ENCODE measurements around the gene MTX2.
A peak's percentile ranks its signal among the peaks of the same experiment; 100 is the strongest.

Gene MTX2

DNA sequence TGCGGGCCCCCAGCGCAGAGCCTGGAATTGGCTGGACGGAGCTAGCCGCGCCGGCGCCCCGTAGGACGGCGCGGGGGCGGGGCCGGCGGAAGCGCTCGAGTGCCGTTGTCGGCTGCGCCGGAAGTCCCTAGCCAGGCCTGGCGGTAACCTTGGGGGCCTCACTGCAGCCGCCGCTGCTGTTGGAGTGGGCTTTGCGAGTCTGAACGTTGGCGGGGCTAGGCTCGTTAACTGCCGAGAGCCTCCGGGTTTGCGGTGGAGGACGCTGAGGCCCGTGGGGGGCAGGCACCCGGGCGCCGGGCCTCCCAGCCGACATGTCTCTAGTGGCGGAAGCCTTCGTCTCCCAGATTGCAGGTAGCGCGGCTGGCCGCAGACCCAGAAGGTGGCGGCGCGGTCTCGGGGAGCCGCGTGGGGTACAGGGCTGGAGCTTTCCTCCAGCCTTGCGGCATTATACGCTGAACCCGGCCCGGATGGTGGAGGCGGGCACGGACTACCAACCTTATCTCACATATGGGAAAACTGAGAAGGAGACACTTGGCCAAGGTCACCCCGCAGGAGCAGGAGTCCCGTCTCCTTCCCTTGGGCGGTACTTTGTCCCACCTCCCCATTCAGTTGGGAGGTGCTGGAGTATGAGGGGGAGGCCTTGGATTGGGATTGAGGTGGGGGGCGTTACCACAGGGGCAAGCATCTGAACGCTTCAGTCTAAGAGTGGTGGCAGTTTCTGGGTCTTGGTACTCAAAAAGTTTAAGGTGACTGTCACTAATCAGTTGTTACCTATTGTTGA, at the start of gene MTX2:
Gene MTX2 (plus strand): TSS at position 124 of the 781 bp plus-strand sequence. CDS start 188 bp downstream, at position 312.
- CTCF ChIA-PET = interaction anchor here (0.7 to 1.4 kb wide), 2 partner anchors 185 to 756 kb away, joined by 3 to 5 read pairs; no protein-coding TSS in a partner anchor
- peak within 1 kb of the TSS; percentile 96 for H3K4me3 Mint-ChIP-seq
- DNase-seq = peak; percentile 77
- H3K36me3 Mint-ChIP-seq = peaks cover 4% of the 10 kb centered on the region
- H3K27ac Mint-ChIP-seq = peak within 1 kb of the TSS; percentile 81
- H3K4me1 Mint-ChIP-seq = peaks cover 14% of the 10 kb centered on the region
- peaks cover 8% of the 10 kb centered on the region for H3K27me3 Mint-ChIP-seq
- no peaks in the 10 kb centered on the region for H3K9me3 Mint-ChIP-seq

DNA sequence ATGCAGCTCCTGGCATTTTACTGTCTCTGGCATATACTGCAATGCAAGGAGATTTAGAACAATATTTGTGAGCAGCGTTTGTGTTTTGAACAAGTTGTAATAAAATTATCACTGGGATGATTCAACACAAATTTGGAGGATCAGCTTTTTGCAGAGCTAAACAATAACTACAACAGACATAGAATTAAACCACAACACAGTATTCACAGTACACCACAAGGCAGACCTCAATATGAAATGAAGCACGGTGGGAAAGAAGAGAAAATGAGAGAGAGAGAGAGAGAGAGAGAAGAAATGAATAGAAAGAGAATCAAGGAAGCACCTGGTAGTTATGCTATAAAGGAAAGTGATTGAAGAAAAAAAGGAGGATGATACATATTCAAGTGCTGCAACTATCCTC, 41.4 kb upstream of the MTX2 start:
- peaks cover 17% of the 10 kb centered on the region for H3K27me3 Mint-ChIP-seq
- CTCF ChIA-PET = no interaction called here

DNA sequence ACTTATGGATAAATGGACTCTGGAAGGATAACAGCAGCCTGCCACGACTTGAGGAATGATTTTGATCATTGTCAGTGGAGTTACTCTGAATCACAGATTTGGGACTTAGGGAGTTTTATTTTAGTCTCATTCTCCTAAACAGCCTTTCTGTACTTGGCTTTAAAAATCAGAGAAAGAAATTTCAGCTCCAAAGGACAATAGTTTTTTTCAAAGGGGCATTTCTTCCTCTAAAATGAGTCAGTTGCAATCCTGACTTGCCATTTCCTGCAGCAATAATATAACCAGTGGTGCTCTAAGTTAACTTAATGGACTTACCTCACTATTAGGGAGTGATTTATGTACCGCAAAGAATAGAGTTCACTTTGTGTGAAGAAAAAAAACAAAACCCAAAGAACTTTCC, 35.1 kb upstream of the MTX2 start:
- Mint-ChIP-seq H3K27ac (no peak overlapping the region), H3K9me3 (no peaks in the 10 kb centered on the region), H3K4me3 (no peak overlapping the region), H3K27me3 (peaks cover 10% of the 10 kb centered on the region), H3K36me3 (no peaks in the 10 kb centered on the region), H3K4me1 (no peaks in the 10 kb centered on the region)
- no peak for DNase-seq
- CTCF ChIA-PET = no interaction called here

More for the DNA sequence above, 41.4 kb upstream of the MTX2 start:
- no peak for DNase-seq
- Mint-ChIP-seq H3K4me3 (no peak overlapping the region), H3K4me1 (no peaks in the 10 kb centered on the region), H3K27ac (no peak overlapping the region), H3K36me3 (no peaks in the 10 kb centered on the region), H3K9me3 (no peaks in the 10 kb centered on the region)

DNA sequence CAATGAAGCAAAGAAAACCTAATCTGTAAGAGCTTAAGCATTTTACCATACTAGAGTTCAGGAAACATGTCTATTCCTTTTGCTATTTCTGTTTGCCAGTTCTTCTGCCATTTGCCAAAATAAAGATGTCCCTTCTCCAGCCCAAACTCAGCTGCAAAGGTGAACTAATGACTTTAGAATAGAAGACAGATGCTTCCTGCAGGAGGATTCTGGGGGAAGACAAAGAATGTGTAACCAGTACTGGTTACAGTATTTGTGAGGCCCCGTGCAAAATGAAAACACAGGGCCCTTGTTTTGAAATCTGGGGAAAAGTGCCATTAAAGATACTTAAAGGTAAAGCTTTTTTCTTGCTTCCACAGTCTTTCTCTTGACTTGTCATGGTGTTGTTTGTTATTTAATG, 34.3 kb upstream of the MTX2 start:
- no peak for DNase-seq
- H3K4me3 Mint-ChIP-seq = no peak overlapping the region
- H3K4me1 Mint-ChIP-seq = no peaks in the 10 kb centered on the region
- CTCF ChIA-PET = no interaction called here
- H3K27me3 Mint-ChIP-seq = peaks cover 3% of the 10 kb centered on the region
- H3K9me3 Mint-ChIP-seq = no peaks in the 10 kb centered on the region
- H3K36me3 Mint-ChIP-seq = no peaks in the 10 kb centered on the region
- no peak overlapping the region for H3K27ac Mint-ChIP-seq

DNA sequence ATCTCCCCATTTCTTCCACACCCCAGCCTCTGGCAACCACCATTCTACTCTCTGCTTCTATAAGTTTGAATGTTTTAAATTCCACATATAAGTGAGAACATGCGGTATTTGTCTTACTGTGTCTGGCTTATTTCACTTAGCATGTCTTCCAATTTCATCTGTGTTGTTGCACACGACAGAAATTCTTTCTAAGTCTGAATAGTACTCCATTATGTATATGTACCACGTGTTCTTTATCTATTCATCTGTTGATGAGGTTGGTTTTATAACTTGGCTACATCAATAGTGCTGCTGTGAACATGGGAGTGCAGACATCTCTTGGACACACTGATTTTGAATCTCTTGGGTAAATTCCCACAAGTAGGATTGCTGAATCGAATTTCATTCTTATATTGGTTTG, 31.8 kb upstream of the MTX2 start:
- no peak overlapping the region for H3K4me3 Mint-ChIP-seq
- no peak for DNase-seq
- H3K9me3 Mint-ChIP-seq = no peaks in the 10 kb centered on the region
- CTCF ChIA-PET = no interaction called here
- H3K27me3 Mint-ChIP-seq = peaks cover 9% of the 10 kb centered on the region
- H3K4me1 Mint-ChIP-seq = no peaks in the 10 kb centered on the region
- H3K36me3 Mint-ChIP-seq = no peaks in the 10 kb centered on the region
- H3K27ac Mint-ChIP-seq = no peak overlapping the region

DNA sequence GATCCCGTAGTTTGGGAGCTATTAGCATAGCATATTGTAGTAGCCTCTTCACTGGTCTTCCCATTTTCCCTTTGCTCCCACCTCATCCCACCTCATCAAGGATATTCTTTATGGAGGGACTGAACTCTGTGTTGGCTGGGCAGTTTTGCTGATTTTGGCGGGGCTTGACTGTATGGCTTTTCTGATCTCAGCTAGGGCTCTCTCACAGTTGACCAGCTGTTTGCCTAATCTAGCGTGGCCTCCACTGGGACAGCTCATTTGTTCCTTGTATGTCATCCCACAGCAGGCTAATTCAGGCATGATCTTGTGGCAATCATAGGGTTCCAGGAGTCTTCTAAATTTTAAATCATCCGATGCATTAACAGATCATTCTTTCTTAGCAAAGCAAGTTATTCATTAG, 30.2 kb upstream of the MTX2 start:
- Mint-ChIP-seq H3K27ac (no peak overlapping the region), H3K4me1 (no peaks in the 10 kb centered on the region)

DNA sequence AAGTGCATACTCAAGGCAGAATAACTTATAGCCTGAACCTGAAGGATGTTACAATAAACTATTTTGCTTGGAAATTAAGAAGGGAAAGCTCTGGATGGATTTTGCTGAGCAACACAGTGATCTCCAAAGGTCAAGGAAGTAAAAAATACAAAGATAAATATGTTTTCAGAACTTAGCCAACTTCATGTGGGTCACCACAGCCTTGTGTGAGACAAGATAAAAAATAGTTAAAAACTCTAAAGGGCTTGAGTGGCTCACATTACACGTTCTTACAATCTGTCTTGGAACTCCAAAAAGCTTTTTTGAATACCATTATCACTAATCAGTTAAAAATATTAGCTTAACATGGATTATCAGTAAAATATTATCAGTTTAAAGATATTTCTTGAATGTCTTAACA, 28.9 kb upstream of the MTX2 start:
- H3K36me3 Mint-ChIP-seq = no peaks in the 10 kb centered on the region
- H3K9me3 Mint-ChIP-seq = no peaks in the 10 kb centered on the region
- no peaks in the 10 kb centered on the region for H3K4me1 Mint-ChIP-seq
- no peak overlapping the region for H3K4me3 Mint-ChIP-seq
- DNase-seq = no peak
- CTCF ChIA-PET = no interaction called here
- H3K27ac Mint-ChIP-seq = no peak overlapping the region
- peaks cover 9% of the 10 kb centered on the region for H3K27me3 Mint-ChIP-seq

More for the DNA sequence above, 30.2 kb upstream of the MTX2 start:
- Mint-ChIP-seq H3K27me3 (peaks cover 9% of the 10 kb centered on the region), H3K36me3 (no peaks in the 10 kb centered on the region), H3K9me3 (no peaks in the 10 kb centered on the region), H3K4me3 (no peak overlapping the region)
- DNase-seq = no peak
- CTCF ChIA-PET = interaction anchor here (0.8 kb wide), 1 partner anchor 315 kb away, joined by 3 read pairs; no protein-coding TSS in a partner anchor

DNA sequence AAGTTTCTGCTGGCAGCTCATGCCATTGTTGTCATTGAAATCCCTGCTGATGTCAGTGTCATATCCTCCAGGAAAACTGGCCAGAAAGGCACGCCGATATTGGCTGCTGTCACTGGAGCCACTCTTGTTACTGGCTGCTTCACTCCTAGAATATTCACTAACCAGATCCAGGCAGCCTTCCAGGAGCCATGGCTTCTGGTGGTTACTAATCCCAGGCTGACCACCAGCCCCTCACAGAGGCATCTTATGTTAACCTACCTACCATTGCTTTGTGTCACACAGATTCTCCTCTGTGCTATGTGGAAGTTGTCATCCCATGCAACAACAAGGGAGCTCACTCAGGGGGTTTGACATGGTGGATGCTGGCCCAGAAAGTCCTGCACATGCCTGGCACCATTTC, 27.0 kb upstream of the MTX2 start:
- no peaks in the 10 kb centered on the region for H3K4me1 Mint-ChIP-seq
- H3K4me3 Mint-ChIP-seq = no peak overlapping the region
- no peak for DNase-seq
- no peaks in the 10 kb centered on the region for H3K36me3 Mint-ChIP-seq
- no peaks in the 10 kb centered on the region for H3K9me3 Mint-ChIP-seq
- H3K27me3 Mint-ChIP-seq = peaks cover 9% of the 10 kb centered on the region
- no peak overlapping the region for H3K27ac Mint-ChIP-seq
- CTCF ChIA-PET = no interaction called here

DNA sequence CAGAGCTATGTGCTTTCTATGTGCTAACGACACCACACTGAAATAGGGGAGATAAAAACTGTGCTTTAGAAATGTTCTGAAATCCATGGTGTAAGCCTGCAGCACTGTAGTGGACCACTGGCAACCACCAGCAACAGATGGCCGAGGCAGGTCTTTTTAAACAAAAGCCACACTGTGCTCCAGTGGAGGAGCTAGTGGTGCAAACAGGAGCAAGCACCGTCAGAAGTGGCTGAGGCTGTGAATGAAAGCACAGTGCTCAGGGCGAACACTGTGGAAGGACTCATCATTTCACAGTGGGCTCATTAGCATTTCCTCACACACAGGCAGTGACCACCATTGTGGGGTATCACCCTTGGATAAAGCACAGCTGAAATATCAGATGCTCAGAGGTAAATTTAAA, 22.9 kb upstream of the MTX2 start:
- no peaks in the 10 kb centered on the region for H3K36me3 Mint-ChIP-seq
- H3K27me3 Mint-ChIP-seq = peaks cover 19% of the 10 kb centered on the region
- no peaks in the 10 kb centered on the region for H3K4me1 Mint-ChIP-seq
- DNase-seq = no peak
- H3K27ac Mint-ChIP-seq = no peak overlapping the region
- H3K9me3 Mint-ChIP-seq = no peaks in the 10 kb centered on the region
- no peak overlapping the region for H3K4me3 Mint-ChIP-seq
- CTCF ChIA-PET = no interaction called here

DNA sequence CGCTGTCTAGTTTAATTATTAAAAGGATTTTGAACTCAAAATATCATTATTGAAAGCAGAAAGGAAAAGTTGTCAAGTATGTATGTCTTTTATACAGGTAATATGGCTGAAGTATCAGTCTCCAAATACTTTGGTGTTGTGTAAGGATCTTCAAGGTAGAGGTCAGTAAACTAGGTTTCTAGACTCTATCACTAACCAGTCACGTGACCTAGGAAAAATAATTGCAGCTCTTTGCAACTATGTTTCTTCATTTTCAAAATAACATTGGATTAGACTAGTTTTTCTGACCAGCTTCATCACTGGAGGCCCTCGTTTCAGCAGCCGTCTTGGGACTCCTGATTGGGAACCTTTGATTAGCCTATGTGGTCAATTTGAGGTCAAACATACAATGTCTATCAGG, 21.4 kb upstream of the MTX2 start:
- Mint-ChIP-seq H3K27ac (no peak overlapping the region), H3K27me3 (peaks cover 15% of the 10 kb centered on the region), H3K36me3 (no peaks in the 10 kb centered on the region), H3K4me1 (no peaks in the 10 kb centered on the region), H3K4me3 (no peak overlapping the region), H3K9me3 (no peaks in the 10 kb centered on the region)
- CTCF ChIA-PET = no interaction called here
- no peak for DNase-seq

DNA sequence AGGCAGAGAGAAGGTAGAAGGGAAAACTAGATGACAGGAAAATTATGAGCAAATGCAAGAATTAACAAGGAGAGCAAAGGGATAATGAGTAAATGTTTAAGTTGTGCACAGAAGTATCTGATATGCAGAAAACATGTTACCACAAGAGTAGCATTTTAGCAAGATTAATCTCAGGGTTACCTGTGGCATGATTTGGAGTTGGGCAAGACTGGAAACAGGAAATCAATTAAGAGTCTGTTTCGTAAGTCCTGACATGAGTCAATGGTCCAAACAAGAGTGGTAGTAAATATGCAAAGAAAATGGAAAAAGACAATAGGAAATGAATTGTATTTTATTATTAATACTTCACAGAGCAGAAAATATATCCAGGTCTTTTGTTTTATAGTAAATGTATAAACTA, 17.3 kb upstream of the MTX2 start:
- Mint-ChIP-seq H3K27ac (no peak overlapping the region), H3K4me1 (no peaks in the 10 kb centered on the region), H3K27me3 (peaks cover 18% of the 10 kb centered on the region), H3K9me3 (peaks cover 2% of the 10 kb centered on the region), H3K4me3 (no peak overlapping the region), H3K36me3 (no peaks in the 10 kb centered on the region)
- CTCF ChIA-PET = no interaction called here
- no peak for DNase-seq

DNA sequence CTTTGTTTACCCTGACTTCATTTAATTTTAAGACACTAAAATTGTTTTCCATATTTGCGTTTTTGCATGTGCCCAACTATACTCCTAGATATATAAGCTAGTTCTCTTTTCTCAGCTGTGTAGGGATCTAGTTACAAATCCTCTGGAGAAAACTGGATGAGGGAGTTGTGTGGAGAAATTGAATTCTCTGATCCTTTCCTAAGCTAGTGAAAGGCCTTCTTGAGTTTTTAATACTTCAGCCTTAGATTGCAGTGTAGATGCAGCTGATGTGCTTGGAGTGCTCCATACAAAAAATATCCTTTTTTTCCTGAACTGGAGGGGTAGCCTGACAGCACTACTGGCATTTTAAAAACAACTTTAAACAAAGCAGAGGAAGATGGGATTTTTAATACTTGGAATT, 8.6 kb upstream of the MTX2 start:
- no peak overlapping the region for H3K27ac Mint-ChIP-seq
- H3K36me3 Mint-ChIP-seq = no peaks in the 10 kb centered on the region
- no peak overlapping the region for H3K4me3 Mint-ChIP-seq
- CTCF ChIA-PET = no interaction called here
- H3K27me3 Mint-ChIP-seq = peaks cover 17% of the 10 kb centered on the region
- no peaks in the 10 kb centered on the region for H3K9me3 Mint-ChIP-seq
- H3K4me1 Mint-ChIP-seq = no peaks in the 10 kb centered on the region
- no peak for DNase-seq

DNA sequence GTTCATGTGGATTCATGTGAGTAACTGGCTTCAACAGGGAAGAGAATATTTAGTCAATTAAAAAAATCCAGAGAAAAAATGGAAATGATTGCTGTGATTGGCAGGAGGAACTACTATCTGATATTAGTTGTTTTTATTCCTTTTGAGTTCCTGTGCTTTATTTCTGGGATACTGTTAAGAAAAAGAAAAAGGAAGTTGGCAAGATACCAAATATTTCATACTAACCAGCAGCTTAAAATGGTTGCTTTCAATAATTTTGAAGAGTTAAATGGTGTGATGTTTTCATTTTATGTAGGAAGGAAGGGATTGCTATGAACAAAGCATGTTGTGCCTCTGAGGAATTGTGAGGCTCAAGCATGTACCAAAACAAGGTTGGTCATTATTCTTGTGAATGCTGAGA, 8.1 kb upstream of the MTX2 start:
- DNase-seq = no peak
- no peaks in the 10 kb centered on the region for H3K9me3 Mint-ChIP-seq
- no peaks in the 10 kb centered on the region for H3K4me1 Mint-ChIP-seq
- H3K4me3 Mint-ChIP-seq = no peak overlapping the region
- CTCF ChIA-PET = no interaction called here
- no peaks in the 10 kb centered on the region for H3K36me3 Mint-ChIP-seq
- no peak overlapping the region for H3K27ac Mint-ChIP-seq
- H3K27me3 Mint-ChIP-seq = peaks cover 17% of the 10 kb centered on the region

DNA sequence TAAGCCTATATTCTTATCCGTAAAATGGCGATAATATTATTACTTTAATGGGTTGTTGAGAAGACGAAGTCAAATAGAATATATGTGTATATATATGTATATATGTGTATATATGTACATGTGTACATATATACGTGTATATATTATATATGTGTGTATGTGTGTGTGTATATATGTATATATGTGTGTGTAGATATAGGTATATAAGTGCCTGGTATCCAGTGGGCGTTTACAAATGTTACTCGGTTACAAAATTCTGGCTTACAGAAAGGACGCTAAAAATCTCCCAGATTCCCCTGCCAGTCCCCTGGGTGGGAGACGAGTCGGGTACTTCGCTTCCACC, 295 bp upstream of the MTX2 start:
- DNase-seq = no peak
- H3K36me3 Mint-ChIP-seq = peaks cover 4% of the 10 kb centered on the region
- no peaks in the 10 kb centered on the region for H3K9me3 Mint-ChIP-seq
- peaks cover 14% of the 10 kb centered on the region for H3K4me1 Mint-ChIP-seq
- peak overlapping the region; percentile 96 for H3K4me3 Mint-ChIP-seq
- no peak overlapping the region for H3K27ac Mint-ChIP-seq
- CTCF ChIA-PET = interaction anchor here (0.7 to 1.4 kb wide), 2 partner anchors 186 to 756 kb away, joined by 3 to 5 read pairs; no protein-coding TSS in a partner anchor
- H3K27me3 Mint-ChIP-seq = peaks cover 8% of the 10 kb centered on the region

DNA sequence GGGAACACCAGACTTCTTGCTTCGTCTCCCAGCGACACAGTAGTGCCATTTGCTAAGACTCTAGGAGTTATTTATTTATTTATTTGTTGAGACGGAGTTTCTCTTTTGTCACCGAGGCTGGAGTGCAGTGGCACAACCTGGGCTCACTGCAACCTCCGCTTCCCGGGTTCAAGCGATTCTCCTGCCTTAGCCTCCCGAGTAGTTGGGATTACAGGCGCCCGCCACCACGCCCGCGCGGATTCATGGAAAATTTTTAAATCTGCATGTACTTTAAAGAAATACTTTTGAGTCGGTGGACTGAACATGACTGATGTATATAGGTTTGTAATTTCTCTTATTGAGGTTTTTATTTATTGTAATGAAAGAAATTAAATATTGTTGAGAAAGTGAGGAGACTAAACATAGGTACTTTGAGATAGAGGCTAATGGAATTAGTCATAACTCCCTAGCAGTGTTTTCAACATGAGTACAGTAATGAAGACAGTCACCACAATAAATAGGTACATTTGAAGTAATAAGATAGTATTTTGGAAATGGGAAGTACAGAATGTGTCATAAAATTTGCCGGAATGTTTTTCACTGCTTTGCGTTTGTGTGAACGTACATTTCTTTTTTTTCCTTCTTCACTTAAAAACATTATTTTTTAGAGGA, 983 bp downstream of the MTX2 start:
- Mint-ChIP-seq H3K27ac (peak overlapping the region; percentile 81), H3K4me3 (peak overlapping the region; percentile 96), H3K27me3 (peaks cover 6% of the 10 kb centered on the region), H3K9me3 (no peaks in the 10 kb centered on the region), H3K4me1 (peaks cover 14% of the 10 kb centered on the region), H3K36me3 (peaks cover 4% of the 10 kb centered on the region)
- peak; percentile 20 for DNase-seq
- CTCF ChIA-PET = interaction anchor here (1.4 kb wide), 1 partner anchor 185 kb away, joined by 5 read pairs; no protein-coding TSS in a partner anchor

Measured in activated naive CD4-positive, alpha-beta T cell treated with anti-CD3 and anti-CD28 coated beads, Interleukin-2, amount 10 ng/mL, durations not matched to agents 7 days and 5 days (primary cell).